B cell (primary cell): Measurements from ENCODE around the gene GFI1B. TPM values are rescaled to one million over a fixed set of nuclear protein-coding genes. Genes with fewer than 3 reads are reported as not detected.

Experiments
- ATAC-seq: fragments of 200-7000 bp; cut with Tn5 transposase; one replicate; pipeline ENCODE4 v1.10.0; 2021; ENCODE audit warnings: low read depth, mild to moderate bottlenecking, moderate number of reproducible peaks, moderate library complexity
- CTCF ChIA-PET: fragments of 350-600 bp; sonication (Branson Sonifier 250); formaldehyde crosslinking; loops from one replicate; lab custom pipeline; 2021; ENCODE audit warnings: antibody characterized with exemption, inconsistent platforms; lab: Charles Lee
- POLR2A ChIA-PET: fragments of 350-600 bp; sonication (Branson Sonifier 250); formaldehyde crosslinking; loops from one replicate; lab custom pipeline; 2021; ENCODE audit warnings: antibody characterized with exemption; lab: Charles Lee
- DNase-seq: peaks from one replicate; pipeline ENCODE4 v3.0.0; 2013
- H2AFZ ChIP-seq: 2 replicates; pipeline ENCODE4 v1.6.1; 2012; ENCODE audit warnings: mild to moderate bottlenecking, low read depth, low read length; ENCODE audit not compliant: insufficient read depth, poor library complexity, severe bottlenecking
- H3K27ac ChIP-seq, 2 donors: 1 replicate in 1 of 2; 2 replicates in 1 of 2; pipeline ENCODE4 v1.5.1; 2012 to 2013; ENCODE audit warnings: low read length in 2 of 2, mild to moderate bottlenecking in 2 of 2, moderate library complexity in 1 of 2
- H3K27me3 ChIP-seq, 4 experiments: fragments of 200-600 bp in 1 of 4; sonication (generic) in 1 of 4; replicated peaks in 1 of 4; 1 replicate in 2 of 4; 2 replicates in 2 of 4; pipeline versions ENCODE4 v1.6.1 to v1.7.0; 2013 to 2016; ENCODE audit warnings: low read length in 3 of 4, mild to moderate bottlenecking in 2 of 4, mixed read lengths in 1 of 4, moderate library complexity in 1 of 4; ENCODE audit not compliant: insufficient read depth in 4 of 4, control insufficient read depth in 3 of 4; ENCODE audit errors: control extremely low read depth in 1 of 4
- H3K36me3 ChIP-seq, 2 experiments: replicated peaks in 1 of 2; 1 replicate in 1 of 2; 2 replicates in 1 of 2; pipeline versions ENCODE4 v1.6.1 to v1.7.1; 2013; ENCODE audit warnings: low read length in 1 of 2; ENCODE audit not compliant: insufficient read depth in 2 of 2, control insufficient read depth in 1 of 2; ENCODE audit errors: control extremely low read depth in 1 of 2, extremely low read depth in 1 of 2
- H3K4me1 ChIP-seq, 2 donors: fragments of 200-600 bp in 1 of 2; sonication (generic) in 1 of 2; 1 replicate in 1 of 2; 2 replicates in 1 of 2; pipeline versions ENCODE4 v1.5.1 to v1.6.1; 2013 to 2017; ENCODE audit warnings: low read length in 2 of 2; ENCODE audit not compliant: control insufficient read depth in 2 of 2, insufficient read depth in 2 of 2
- H3K4me2 ChIP-seq: replicated peaks from 2 replicates; pipeline ENCODE3; 2012; ENCODE audit warnings: mild to moderate bottlenecking, low read depth, low read length; ENCODE audit not compliant: poor library complexity, severe bottlenecking
- H3K4me3 ChIP-seq, 5 experiments: fragments of 200-600 bp in 1 of 5; sonication (generic) in 1 of 5; 1 replicate in 3 of 5; 2 replicates in 2 of 5; pipeline versions ENCODE4 v1.5.1 to v1.7.0; 2011 to 2016; ENCODE audit warnings: low read length in 4 of 5, mild to moderate bottlenecking in 4 of 5, low read depth in 2 of 5, control low read depth in 1 of 5, moderate library complexity in 1 of 5; ENCODE audit not compliant: insufficient read depth in 1 of 5; ENCODE audit errors: control extremely low read depth in 1 of 5, extremely low read depth in 1 of 5
- H3K79me2 ChIP-seq: fragments of 200-600 bp; sonication (generic); one replicate; pipeline ENCODE4 v1.6.0; 2016; ENCODE audit warnings: low read length; ENCODE audit not compliant: control insufficient read depth, insufficient read depth
- H3K9ac ChIP-seq: fragments of 200-600 bp; sonication (generic); 2 replicates; pipeline ENCODE4 v1.6.1; 2017; ENCODE audit warnings: mild to moderate bottlenecking, low read length, moderate library complexity
- H3K9me3 ChIP-seq, 3 donors: one replicate each; pipeline versions ENCODE4 v1.6.1 to v1.7.1; 2013; ENCODE audit warnings: low read length in 2 of 3; ENCODE audit not compliant: control insufficient read depth in 2 of 3, insufficient read depth in 1 of 3; ENCODE audit errors: control extremely low read depth in 1 of 3
- H4K20me1 ChIP-seq: 2 replicates; pipeline ENCODE4 v1.6.0; 2012; ENCODE audit warnings: mild to moderate bottlenecking, low read length; ENCODE audit not compliant: insufficient read depth, control insufficient read depth, poor library complexity, severe bottlenecking
- H3K27ac Mint-ChIP-seq: one replicate; pipeline ENCODE4 v1.8.0; 2021; ENCODE audit warnings: mixed read lengths
- H3K27me3 Mint-ChIP-seq: one replicate; pipeline ENCODE4 v1.8.0; 2021; ENCODE audit warnings: mixed read lengths
- H3K4me1 Mint-ChIP-seq: one replicate; pipeline ENCODE4 v1.8.0; 2021; ENCODE audit warnings: mixed read lengths
- H3K4me3 Mint-ChIP-seq: one replicate; pipeline ENCODE4 v1.8.0; 2021; ENCODE audit warnings: mixed read lengths
- H3K9me3 Mint-ChIP-seq: one replicate; pipeline ENCODE4 v1.8.0; 2022; ENCODE audit warnings: mixed read lengths; ENCODE audit not compliant: insufficient read depth
- CTCF ChIP-seq: fragments of 200-600 bp; IDR thresholded peaks from one replicate; pipeline ENCODE4 v1.8.0; 2022; ENCODE audit warnings: antibody characterized with exemption, mild to moderate bottlenecking
- EZH2 ChIP-seq: IDR thresholded peaks from 2 replicates; pipeline ENCODE4 v1.6.1; 2012; ENCODE audit warnings: borderline replicate concordance, low read depth, mild to moderate bottlenecking, moderate library complexity, low read length; ENCODE audit not compliant: insufficient read depth, poor library complexity, severe bottlenecking
- WGBS: methylation state at CpG from one replicate; pipeline ENCODE4 v1.1.5; 2013; ENCODE audit warnings: missing lambda C conversion rate; ENCODE audit not compliant: insufficient coverage; 5-methylcytosine and 5-hydroxymethylcytosine counted together
- intact Hi-C: fragments of 100-400 bp; cut with micrococcal nuclease; formaldehyde crosslinking; loops from one replicate; pipeline ENCODE4 v1.10.0; 2022
- polyA plus RNA-seq: library from polyadenylated mRNA; depleted of rRNA; stranded (reverse); fragments of >200 nt; gene quantifications from 2 replicates; pipeline ENCODE4 v1.2.3, GENCODE V29; 2012
- total RNA-seq, 2 donors: library from RNA; stranded (reverse); fragments of 120-200 nt in 1 of 2; gene quantifications; 1 replicate in 1 of 2; 2 replicates in 1 of 2; pipeline versions ENCODE4 v1.2.3 to v1.2.4, GENCODE V29; 2013 to 2022

GFI1B gene
- total and polyA plus RNA-seq, 2 donors (not counting 1 experiment from before 2014, with no cell fraction given), result 0.09 TPM; not detected in 1

GRCh38 chr9:132944294-132945185 lies 34.0 kb upstream of the GFI1B start, which contains the start of gene TSC1:
Gene TSC1, minus strand, starts transcription at chr9:132944616. Its CDS starts 15,744 bp downstream, at chr9:132928872.
- peak within 1 kb of the TSS; percentile 97 for H3K4me2 ChIP-seq
- CTCF ChIA-PET, result interaction anchor here (1.0 to 2.1 kb wide), 9 partner anchors 8 to 203 kb away, joined by 3 to 10 read pairs (median 3); partner anchors contain the start of gene GFI1B
- peak; percentile 87 for ATAC-seq
- Mint-ChIP-seq H3K4me3 (peak within 1 kb of the TSS; percentile 98), H3K27me3 (no peaks in the 10 kb centered on the region), H3K27ac (peak within 1 kb of the TSS; percentile 100), H3K4me1 (peaks cover 23% of the 10 kb centered on the region), H3K9me3 (no peaks in the 10 kb centered on the region)
- TF ChIP-seq EZH2, result no peak
- no peak for TF ChIP-seq CTCF
- POLR2A ChIA-PET, result interaction anchor here (0.6 to 1.8 kb wide), 8 partner anchors 10 to 275 kb away, joined by 3 to 11 read pairs (median 3); partner anchors contain the start of genes DDX31, GTF3C4 and GTF3C5
- H3K4me3 ChIP-seq, result peak within 1 kb of the TSS; percentile 30 to 100 (median 69)
- H3K4me1 ChIP-seq, result peaks cover 18 to 23% of the 10 kb centered on the region in 2 donors
- intact Hi-C loops, result loop anchor here (2.0 to 5.0 kb wide), 2 partner anchors 66 to 867 kb away; partner anchors contain the start of genes AK8, MED27 and SPACA9
- H3K9me3 ChIP-seq, result no peaks in the 10 kb centered on the region
- H3K79me2 ChIP-seq, result peaks cover 47% of the 10 kb centered on the region
- peaks cover 16% of the 10 kb centered on the region for H4K20me1 ChIP-seq
- H3K27ac ChIP-seq, result peak within 1 kb of the TSS; percentile 99 to 100
- peak; percentile 97 for DNase-seq
- H3K36me3 ChIP-seq, result no peaks in the 10 kb centered on the region
- WGBS, result 0% methylated on average over 51 of the region's 72 CpGs
- H3K27me3 ChIP-seq, result no peaks in the 10 kb centered on the region
- H3K9ac ChIP-seq, result peak within 1 kb of the TSS; percentile 78
- peak within 1 kb of the TSS; percentile 77 for H2AFZ ChIP-seq
